ENCODE results near the gene PTPRC.

PTPRC gene

DNA sequence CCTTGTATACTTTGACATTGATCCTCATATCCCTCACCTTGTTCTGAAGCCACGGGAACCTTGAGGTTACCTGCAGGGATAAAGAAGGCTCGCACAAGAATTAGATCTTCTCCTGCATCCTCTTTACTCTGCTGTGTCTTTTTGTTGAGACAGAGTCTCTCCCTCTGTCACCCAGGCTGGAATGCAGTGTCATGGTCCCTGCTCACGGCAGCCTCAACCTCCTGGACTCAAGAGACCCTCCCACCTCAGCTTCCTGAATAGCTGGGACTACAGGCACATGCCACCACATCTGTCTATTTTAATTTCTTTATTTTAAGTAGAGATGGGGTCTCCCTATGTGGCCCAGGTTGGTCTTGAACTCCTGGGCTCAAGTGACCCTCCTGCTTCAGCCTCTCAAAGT, 134.7 kb downstream of the PTPRC start:
- Histone ChIP-seq H3K4me3 (ENCODE audit: low read depth in 1 of 2, low read length in 2 of 2) (no peak overlapping the region), H3K27me3 (ENCODE audit: low read depth, low read length) (no peaks in the 10 kb centered on the region), H3K27ac (ENCODE audit: low read length) (no peak overlapping the region), H3K36me3 (ENCODE audit: control insufficient read depth in 1 of 2, insufficient read depth in 2 of 2, low read length in 2 of 2) (no peaks in the 10 kb centered on the region), H3K4me1 (ENCODE audit: control insufficient read depth in 1 of 2, insufficient read depth in 2 of 2, low read length in 2 of 2) (no peaks in the 10 kb centered on the region), H3K9me3 (ENCODE audit: control insufficient read depth in 1 of 2, low read length in 2 of 2) (no peaks in the 10 kb centered on the region)

DNA sequence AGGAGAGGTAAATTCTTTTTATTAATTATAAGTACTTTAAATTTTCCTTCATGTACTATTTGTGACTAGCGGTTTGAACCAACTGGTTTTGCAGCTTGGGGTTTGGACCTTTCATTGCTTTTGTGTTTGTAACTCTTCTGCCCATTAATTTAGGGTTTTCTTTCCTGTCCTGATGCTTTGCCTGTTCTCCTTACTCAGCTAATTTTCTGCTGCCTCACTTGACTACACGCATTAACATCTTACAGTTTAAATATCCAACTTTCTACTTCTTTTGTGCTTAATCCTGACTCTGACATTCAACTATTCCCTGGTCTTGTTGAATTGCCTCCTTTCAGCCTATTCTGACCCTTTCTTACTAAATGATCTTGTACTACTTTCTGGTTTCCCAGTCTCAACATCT, 135.6 kb downstream of the PTPRC start:
- no peaks in the 10 kb centered on the region for H3K36me3 ChIP-seq (ENCODE audit: control insufficient read depth in 1 of 2, insufficient read depth in 2 of 2, low read length in 2 of 2)
- no peaks in the 10 kb centered on the region for H3K9me3 ChIP-seq (ENCODE audit: control insufficient read depth in 1 of 2, low read length in 2 of 2)
- no peaks in the 10 kb centered on the region for H3K4me1 ChIP-seq (ENCODE audit: control insufficient read depth in 1 of 2, insufficient read depth in 2 of 2, low read length in 2 of 2)
- no peak overlapping the region for H3K4me3 ChIP-seq (ENCODE audit: low read depth in 1 of 2, low read length in 2 of 2)
- H3K27ac ChIP-seq (ENCODE audit: low read length), result no peak overlapping the region
- no peaks in the 10 kb centered on the region for H3K27me3 ChIP-seq (ENCODE audit: low read depth, low read length)

DNA sequence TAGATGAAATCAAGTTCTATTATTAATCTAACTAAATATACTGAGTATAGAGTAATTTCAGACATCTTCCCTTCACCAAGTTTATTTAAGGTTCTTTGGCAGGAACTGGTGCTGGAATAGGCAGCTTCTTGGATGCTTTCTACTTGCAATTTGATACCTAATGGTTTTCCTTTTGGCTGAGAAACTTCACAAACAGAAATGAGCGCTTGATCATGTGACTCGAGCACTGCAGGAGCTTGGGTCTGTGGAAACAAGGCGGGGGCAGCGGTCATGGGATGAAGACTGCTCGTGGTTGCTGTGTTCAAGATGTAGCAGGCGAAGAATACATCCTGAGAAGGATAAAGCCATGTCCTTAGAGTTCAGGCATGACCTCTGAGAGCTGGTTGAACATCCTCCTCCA, 136.8 kb downstream of the PTPRC start:
- Histone ChIP-seq H3K27me3 (ENCODE audit: low read depth, low read length) (no peaks in the 10 kb centered on the region), H3K9me3 (ENCODE audit: control insufficient read depth in 1 of 2, low read length in 2 of 2) (no peaks in the 10 kb centered on the region), H3K4me3 (ENCODE audit: low read depth in 1 of 2, low read length in 2 of 2) (no peak overlapping the region), H3K4me1 (ENCODE audit: control insufficient read depth in 1 of 2, insufficient read depth in 2 of 2, low read length in 2 of 2) (no peaks in the 10 kb centered on the region), H3K36me3 (ENCODE audit: control insufficient read depth in 1 of 2, insufficient read depth in 2 of 2, low read length in 2 of 2) (no peaks in the 10 kb centered on the region), H3K27ac (ENCODE audit: low read length) (no peak overlapping the region)

DNA sequence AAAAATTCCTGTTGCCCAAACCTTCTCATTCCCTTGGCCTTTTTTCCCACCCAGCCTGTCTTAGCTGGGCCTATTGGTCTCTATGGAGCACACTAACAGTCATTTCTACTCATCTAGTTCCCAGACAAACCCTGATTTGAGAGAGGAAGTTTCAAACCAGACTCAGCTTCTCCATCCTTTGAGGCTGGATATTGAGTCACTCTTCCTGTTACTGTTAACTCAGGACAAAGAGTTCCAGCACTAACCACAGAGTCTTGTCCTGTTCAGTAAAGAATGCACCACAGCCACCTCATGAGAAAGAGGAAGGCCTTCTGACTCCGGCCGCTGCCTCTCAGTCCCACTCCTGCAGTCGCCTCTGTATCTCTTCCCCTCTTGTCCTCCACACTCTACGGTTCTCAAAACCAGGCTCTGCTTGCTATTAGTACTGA, 137.8 kb downstream of the PTPRC start:
- no peak overlapping the region for H3K4me3 ChIP-seq (ENCODE audit: low read depth in 1 of 2, low read length in 2 of 2)
- no peaks in the 10 kb centered on the region for H3K9me3 ChIP-seq (ENCODE audit: control insufficient read depth in 1 of 2, low read length in 2 of 2)
- no peaks in the 10 kb centered on the region for H3K27me3 ChIP-seq (ENCODE audit: low read depth, low read length)
- no peaks in the 10 kb centered on the region for H3K4me1 ChIP-seq (ENCODE audit: control insufficient read depth in 1 of 2, insufficient read depth in 2 of 2, low read length in 2 of 2)
- no peak overlapping the region for H3K27ac ChIP-seq (ENCODE audit: low read length)
- H3K36me3 ChIP-seq (ENCODE audit: control insufficient read depth in 1 of 2, insufficient read depth in 2 of 2, low read length in 2 of 2), result no peaks in the 10 kb centered on the region

DNA sequence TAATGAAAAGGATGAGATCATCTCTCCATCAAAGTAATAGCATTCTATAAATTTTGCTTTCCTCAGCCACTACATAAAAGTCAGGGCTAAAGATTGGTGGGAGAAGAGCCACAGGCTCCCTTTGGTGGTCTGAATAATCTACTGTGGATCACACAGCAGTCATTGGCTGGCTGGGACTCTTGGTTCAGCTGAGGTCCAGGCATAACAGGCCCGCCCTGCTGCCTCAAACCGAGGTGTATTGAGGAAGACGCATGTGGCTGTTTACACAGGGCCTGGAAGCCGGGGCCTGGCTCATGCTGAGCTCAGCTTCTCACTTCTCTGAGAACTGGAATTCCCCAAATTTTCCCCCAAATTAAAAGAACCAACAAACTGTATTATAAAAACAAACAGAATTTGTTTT, 139.2 kb downstream of the PTPRC start:
- no peak overlapping the region for H3K27ac ChIP-seq (ENCODE audit: low read length)
- H3K27me3 ChIP-seq (ENCODE audit: low read depth, low read length), result no peaks in the 10 kb centered on the region
- H3K4me1 ChIP-seq (ENCODE audit: control insufficient read depth in 1 of 2, insufficient read depth in 2 of 2, low read length in 2 of 2), result no peaks in the 10 kb centered on the region
- no peaks in the 10 kb centered on the region for H3K9me3 ChIP-seq (ENCODE audit: control insufficient read depth in 1 of 2, low read length in 2 of 2)
- no peak overlapping the region for H3K4me3 ChIP-seq (ENCODE audit: low read depth in 1 of 2, low read length in 2 of 2)
- no peaks in the 10 kb centered on the region for H3K36me3 ChIP-seq (ENCODE audit: control insufficient read depth in 1 of 2, insufficient read depth in 2 of 2, low read length in 2 of 2)

DNA sequence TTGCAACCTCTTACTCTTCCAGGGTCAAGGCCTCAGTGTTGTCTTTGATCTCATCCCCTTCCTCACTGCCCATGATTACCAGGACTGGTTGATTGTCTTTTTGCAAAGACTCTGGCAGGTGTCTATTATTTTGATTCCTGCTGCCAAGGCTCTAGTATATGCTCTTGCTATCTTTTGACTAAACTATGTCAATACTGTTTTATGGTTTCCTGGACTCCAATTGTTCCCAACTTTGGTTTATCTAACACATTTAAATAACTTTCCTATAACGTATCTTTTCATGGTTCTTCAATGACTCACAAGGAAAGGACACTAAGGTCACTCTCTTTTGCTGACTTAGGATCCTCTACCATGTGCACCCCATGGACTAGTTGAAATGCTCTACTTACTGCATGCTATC, 141.5 kb downstream of the PTPRC start:
- no peak overlapping the region for H3K27ac ChIP-seq (ENCODE audit: low read length)
- H3K9me3 ChIP-seq (ENCODE audit: control insufficient read depth in 1 of 2, low read length in 2 of 2), result no peaks in the 10 kb centered on the region
- no peak overlapping the region for H3K4me3 ChIP-seq (ENCODE audit: low read depth in 1 of 2, low read length in 2 of 2)
- no peaks in the 10 kb centered on the region for H3K27me3 ChIP-seq (ENCODE audit: low read depth, low read length)
- H3K4me1 ChIP-seq (ENCODE audit: control insufficient read depth in 1 of 2, insufficient read depth in 2 of 2, low read length in 2 of 2), result no peaks in the 10 kb centered on the region
- no peaks in the 10 kb centered on the region for H3K36me3 ChIP-seq (ENCODE audit: control insufficient read depth in 1 of 2, insufficient read depth in 2 of 2, low read length in 2 of 2)

DNA sequence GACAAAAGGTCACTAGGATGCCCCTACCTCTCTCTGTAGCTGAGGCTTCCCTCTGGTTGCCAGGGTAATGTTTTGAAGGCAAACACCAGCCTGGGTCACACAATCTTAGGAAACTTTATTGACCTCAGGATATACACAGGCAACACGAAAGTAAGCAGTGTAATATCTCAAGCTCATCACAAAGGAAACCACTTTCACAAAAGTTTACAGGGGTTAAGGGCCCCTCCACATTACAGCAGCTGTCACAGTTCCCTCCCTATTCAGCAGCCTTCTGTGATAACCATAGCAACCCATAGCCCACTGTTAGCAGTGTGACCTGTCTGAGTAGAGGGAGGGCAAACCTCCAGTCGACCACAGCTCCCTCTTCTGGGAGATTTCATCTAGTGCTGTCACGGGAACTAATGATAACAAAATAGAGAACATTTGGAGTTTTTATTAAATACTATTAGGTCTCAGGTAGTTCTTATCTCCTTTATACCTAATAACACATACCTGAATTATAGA, 149.8 kb downstream of the PTPRC start:
- Histone ChIP-seq H3K4me3 (ENCODE audit: low read depth in 1 of 2, low read length in 2 of 2) (no peak overlapping the region), H3K27me3 (ENCODE audit: low read depth, low read length) (no peaks in the 10 kb centered on the region), H3K27ac (ENCODE audit: low read length) (no peak overlapping the region), H3K4me1 (ENCODE audit: control insufficient read depth in 1 of 2, insufficient read depth in 2 of 2, low read length in 2 of 2) (no peaks in the 10 kb centered on the region), H3K36me3 (ENCODE audit: control insufficient read depth in 1 of 2, insufficient read depth in 2 of 2, low read length in 2 of 2) (no peaks in the 10 kb centered on the region), H3K9me3 (ENCODE audit: control insufficient read depth in 1 of 2, low read length in 2 of 2) (no peaks in the 10 kb centered on the region)

DNA sequence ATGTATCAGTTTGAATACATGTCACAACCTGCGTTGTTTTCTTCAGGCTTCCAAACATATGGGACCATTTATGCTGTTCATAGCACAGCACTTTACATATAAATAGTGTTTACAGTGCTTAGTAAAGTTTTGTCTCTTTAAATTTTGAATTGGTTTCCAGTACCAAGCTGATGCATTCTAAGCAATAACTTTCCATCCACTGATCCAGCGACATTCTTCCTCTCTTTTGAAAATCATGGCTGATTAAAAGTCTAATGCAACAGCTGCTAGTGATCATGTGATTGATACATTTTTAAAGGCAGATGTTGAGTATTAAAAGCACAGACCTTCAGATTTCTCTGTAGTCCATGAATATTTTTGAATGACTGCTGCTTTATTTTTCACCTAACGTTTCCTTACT, 154.9 kb downstream of the PTPRC start:
- no peaks in the 10 kb centered on the region for H3K4me1 ChIP-seq (ENCODE audit: control insufficient read depth in 1 of 2, insufficient read depth in 2 of 2, low read length in 2 of 2)
- no peak overlapping the region for H3K4me3 ChIP-seq (ENCODE audit: low read depth in 1 of 2, low read length in 2 of 2)
- H3K27ac ChIP-seq (ENCODE audit: low read length), result no peak overlapping the region
- no peaks in the 10 kb centered on the region for H3K27me3 ChIP-seq (ENCODE audit: low read depth, low read length)
- no peaks in the 10 kb centered on the region for H3K36me3 ChIP-seq (ENCODE audit: control insufficient read depth in 1 of 2, insufficient read depth in 2 of 2, low read length in 2 of 2)
- peaks cover 0 to 7% of the 10 kb centered on the region in 2 donors for H3K9me3 ChIP-seq (ENCODE audit: control insufficient read depth in 1 of 2, low read length in 2 of 2)

DNA sequence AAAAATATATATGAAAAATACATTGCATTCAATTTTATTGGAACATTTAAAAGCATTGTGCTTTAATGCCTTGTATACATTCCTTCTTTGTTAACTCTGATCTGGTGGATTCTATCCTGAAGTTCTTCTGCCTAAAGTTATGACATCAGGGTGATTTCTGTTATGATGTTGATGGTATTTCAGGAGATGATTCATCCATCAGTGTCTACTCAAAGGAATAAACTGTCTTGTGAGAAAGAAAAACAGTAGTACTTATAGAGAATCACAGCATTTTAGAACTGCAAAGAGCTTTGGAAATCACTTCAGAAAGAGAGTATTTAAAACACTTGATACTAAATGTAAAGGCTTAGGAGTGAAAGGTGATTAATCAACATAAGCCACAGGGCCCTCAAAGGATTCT, 155.7 kb downstream of the PTPRC start:
- Histone ChIP-seq H3K36me3 (ENCODE audit: control insufficient read depth in 1 of 2, insufficient read depth in 2 of 2, low read length in 2 of 2) (no peaks in the 10 kb centered on the region), H3K9me3 (ENCODE audit: control insufficient read depth in 1 of 2, low read length in 2 of 2) (peaks cover 0 to 7% of the 10 kb centered on the region in 2 donors), H3K27me3 (ENCODE audit: low read depth, low read length) (no peaks in the 10 kb centered on the region), H3K4me1 (ENCODE audit: control insufficient read depth in 1 of 2, insufficient read depth in 2 of 2, low read length in 2 of 2) (no peaks in the 10 kb centered on the region), H3K27ac (ENCODE audit: low read length) (no peak overlapping the region), H3K4me3 (ENCODE audit: low read depth in 1 of 2, low read length in 2 of 2) (no peak overlapping the region)

DNA sequence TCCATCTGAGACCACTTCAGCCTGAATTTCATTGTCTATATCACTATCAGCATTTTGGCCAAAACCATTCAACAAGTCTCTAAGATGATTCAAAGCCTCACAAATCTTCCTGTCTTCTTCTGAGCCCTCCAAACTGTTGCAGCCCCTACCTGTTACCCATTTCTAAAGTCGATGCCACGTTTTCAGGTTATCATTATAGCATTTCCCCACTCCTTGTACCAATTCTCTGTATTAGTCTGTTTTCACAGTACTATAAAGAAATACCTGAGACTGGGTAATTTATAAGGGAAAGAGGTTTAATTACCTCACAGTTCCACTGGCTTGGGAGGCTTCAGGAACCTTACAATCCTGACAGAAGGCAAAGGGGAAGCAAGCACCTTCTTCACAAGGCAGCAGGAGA, 158.8 kb downstream of the PTPRC start:
- Histone ChIP-seq H3K4me1 (ENCODE audit: control insufficient read depth in 1 of 2, insufficient read depth in 2 of 2, low read length in 2 of 2) (no peaks in the 10 kb centered on the region), H3K27ac (ENCODE audit: low read length) (no peak overlapping the region), H3K9me3 (ENCODE audit: control insufficient read depth in 1 of 2, low read length in 2 of 2) (peaks cover 0 to 7% of the 10 kb centered on the region in 2 donors)

DNA sequence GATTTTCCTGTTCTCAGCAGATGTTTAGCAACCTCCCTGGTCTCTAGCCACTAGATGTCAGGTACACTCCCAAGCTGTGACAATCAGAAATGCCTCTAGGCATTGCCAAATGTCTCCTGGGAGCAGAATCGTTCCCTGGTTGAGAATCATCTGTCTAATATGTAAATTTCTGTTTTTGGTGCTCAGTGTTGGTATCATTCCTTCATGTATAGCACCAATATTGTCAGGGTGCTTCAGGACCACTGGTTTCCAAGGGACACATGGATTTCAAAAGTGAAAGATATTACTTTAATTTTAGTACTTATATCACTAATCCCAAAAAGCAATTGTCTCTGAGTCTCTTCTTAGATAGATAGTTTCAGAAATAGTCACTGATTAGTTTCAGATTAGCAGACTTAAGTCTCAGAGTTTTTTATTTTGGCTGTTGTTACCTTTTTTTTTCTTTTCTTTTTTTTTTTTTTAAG, 160.1 kb downstream of the PTPRC start:
- no peaks in the 10 kb centered on the region for H3K4me1 ChIP-seq (ENCODE audit: control insufficient read depth in 1 of 2, insufficient read depth in 2 of 2, low read length in 2 of 2)
- H3K27me3 ChIP-seq (ENCODE audit: low read depth, low read length), result no peaks in the 10 kb centered on the region
- no peaks in the 10 kb centered on the region for H3K36me3 ChIP-seq (ENCODE audit: control insufficient read depth in 1 of 2, insufficient read depth in 2 of 2, low read length in 2 of 2)
- no peak overlapping the region for H3K27ac ChIP-seq (ENCODE audit: low read length)
- H3K4me3 ChIP-seq (ENCODE audit: low read depth in 1 of 2, low read length in 2 of 2), result no peak overlapping the region
- H3K9me3 ChIP-seq (ENCODE audit: control insufficient read depth in 1 of 2, low read length in 2 of 2), result peaks cover 0 to 7% of the 10 kb centered on the region in 2 donors

More for the DNA sequence above, 158.8 kb downstream of the PTPRC start:
- no peak overlapping the region for H3K4me3 ChIP-seq (ENCODE audit: low read depth in 1 of 2, low read length in 2 of 2)
- no peaks in the 10 kb centered on the region for H3K36me3 ChIP-seq (ENCODE audit: control insufficient read depth in 1 of 2, insufficient read depth in 2 of 2, low read length in 2 of 2)
- H3K27me3 ChIP-seq (ENCODE audit: low read depth, low read length), result no peaks in the 10 kb centered on the region

DNA sequence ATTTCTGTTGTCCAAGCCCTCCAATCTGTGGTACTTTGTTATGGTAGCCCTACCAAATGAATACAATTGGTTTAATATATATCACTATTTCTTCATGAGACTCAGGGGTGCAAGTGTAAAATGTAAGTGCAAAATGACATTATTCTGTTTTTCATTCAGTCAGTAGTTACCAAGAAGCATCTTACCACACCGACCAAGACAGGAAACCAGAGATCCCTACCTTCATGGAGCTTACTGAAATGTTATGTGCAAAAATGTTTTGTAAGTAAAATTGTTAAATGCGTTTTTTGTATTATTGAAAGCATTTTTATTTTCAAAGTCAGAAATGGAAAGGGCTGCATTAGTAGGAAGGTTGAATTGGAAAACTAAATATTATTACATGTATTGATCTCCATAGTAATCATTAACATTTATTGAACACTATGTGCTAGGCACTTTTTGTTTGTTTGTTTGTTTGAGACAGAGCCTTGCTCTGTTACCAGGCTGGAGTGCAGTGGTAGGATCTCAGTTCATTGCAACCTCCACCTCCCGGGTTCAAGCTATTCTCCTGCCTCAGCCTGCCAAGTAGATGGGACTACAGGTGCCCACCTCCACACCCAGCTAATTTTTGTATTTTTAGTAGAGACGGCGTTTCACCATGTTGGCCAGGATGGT, 166.8 kb downstream of the PTPRC start:
- Histone ChIP-seq H3K4me1 (ENCODE audit: control insufficient read depth in 1 of 2, insufficient read depth in 2 of 2, low read length in 2 of 2) (no peaks in the 10 kb centered on the region), H3K36me3 (ENCODE audit: control insufficient read depth in 1 of 2, insufficient read depth in 2 of 2, low read length in 2 of 2) (no peaks in the 10 kb centered on the region), H3K4me3 (ENCODE audit: low read depth in 1 of 2, low read length in 2 of 2) (no peak overlapping the region), H3K27me3 (ENCODE audit: low read depth, low read length) (no peaks in the 10 kb centered on the region), H3K9me3 (ENCODE audit: control insufficient read depth in 1 of 2, low read length in 2 of 2) (no peaks in the 10 kb centered on the region), H3K27ac (ENCODE audit: low read length) (no peak overlapping the region)

Data from muscle layer of duodenum (tissue), 2 donors.